SK-N-MC (cell line): ENCODE results near the gene TEX22.

Experiments used
- EZH2 ChIP-seq: fragments of 200-600 bp; sonication (generic); IDR thresholded peaks from one replicate; pipeline ENCODE4 v1.6.1; 2017; ENCODE audit warnings: antibody characterized with exemption
- FOXP2 ChIP-seq: optimal IDR thresholded peaks from 2 replicates; pipeline ENCODE3; 2011; ENCODE audit warnings: mild to moderate bottlenecking, moderate library complexity; ENCODE audit not compliant: insufficient read depth; ENCODE audit errors: extremely low read length, control extremely low read depth
- POLR2AphosphoS5 ChIP-seq: IDR thresholded peaks from 2 replicates; pipeline ENCODE4 v1.6.1; 2012; ENCODE audit warnings: mild to moderate bottlenecking, low read depth, low read length, borderline replicate concordance

DNA sequence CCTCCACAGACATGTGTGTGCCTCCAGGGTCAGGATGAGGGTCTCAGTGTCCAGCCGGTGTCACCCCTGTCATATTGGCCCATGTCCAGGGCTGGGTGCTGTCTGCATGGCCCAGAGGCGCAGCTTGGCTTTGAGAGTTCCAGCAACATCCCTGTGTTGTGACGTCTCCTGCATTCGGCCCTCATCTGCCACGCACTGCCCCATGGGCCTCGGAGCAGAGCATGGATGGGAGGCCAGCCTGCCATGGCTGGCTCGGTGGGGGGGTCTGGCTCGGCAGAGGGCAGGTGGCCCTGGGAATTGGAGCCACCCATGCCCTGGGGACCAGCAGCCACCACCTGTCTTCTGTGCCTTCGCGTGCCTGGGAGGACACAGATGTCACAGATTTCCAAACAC, 10.8 kb upstream of the TEX22 start:
- TF ChIP-seq EZH2: no peak
- no peak for TF ChIP-seq POLR2AphosphoS5
- no peak for TF ChIP-seq FOXP2
